CD4-positive, alpha-beta T cell treated with Interleukin-6 at 100 ng/mL for 8 hours (primary cell): Measurements from ENCODE around the gene RAPGEF6.
"Not testable (repeated sequence)": the region's sequence is repeated elsewhere in the genome, so short reads cannot be mapped to it uniquely, and the experiment has no call there.

ENCODE experiments used
- DNase-seq: peaks from one replicate; pipeline ENCODE4 v3.0.0-alpha.2; 2020; ENCODE audit warnings: mixed read lengths, low spot score

Gene RAPGEF6

GRCh38 chr5:131384616-131385214 lies 250.3 kb downstream of the RAPGEF6 start:
- DNase-seq: no peak

- no peak for DNase-seq
Observed at GRCh38 chr5:131384173-131384572, 250.9 kb downstream of the RAPGEF6 start.

DNA sequence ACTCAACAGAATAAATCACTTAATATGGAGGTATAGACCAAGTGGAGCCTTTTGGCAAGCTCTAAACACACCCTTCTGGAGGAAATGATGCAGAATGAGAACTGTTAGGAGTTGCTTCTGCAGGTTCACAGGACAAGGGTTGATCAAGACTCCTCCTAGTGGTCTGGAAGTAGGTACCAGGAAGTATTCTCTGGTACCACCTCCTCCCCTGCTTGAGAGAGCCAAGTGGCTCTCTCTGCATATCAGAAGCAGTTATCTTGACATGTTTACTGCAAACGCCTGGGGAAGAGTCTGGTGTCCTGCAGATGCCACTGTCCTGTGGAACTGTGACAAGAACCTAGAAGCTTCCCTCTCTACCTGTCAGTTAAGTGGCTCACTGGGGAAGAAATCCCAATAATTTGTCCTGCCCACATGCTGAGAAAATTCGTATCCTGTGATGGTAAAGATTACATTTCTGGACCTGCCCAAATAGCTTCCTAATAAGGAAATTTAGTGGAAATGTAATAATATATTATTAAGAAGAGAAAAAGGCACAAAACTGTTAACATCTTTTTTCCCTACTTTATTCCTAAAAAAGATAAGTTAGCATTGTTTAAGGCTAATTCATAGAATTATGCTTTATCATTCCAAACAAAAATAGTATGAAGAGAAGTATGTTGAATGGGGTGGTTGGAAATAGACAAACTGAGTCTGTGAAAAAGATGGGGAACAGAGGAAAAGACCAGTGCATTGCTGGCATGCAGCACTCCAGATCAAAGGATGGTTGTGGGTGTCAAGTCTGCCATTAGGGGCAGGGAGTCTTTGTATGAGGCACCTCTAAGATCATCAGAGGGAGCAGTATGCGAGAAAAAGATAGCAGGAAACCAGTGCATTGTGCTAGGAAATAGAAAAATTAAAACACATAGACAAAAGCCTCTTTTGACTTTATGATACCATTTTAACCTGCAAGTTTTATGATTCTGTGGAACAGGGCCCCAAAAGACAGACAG lies 252.3 kb downstream of the RAPGEF6 start:
- DNase-seq: peak; percentile 85

DNA sequence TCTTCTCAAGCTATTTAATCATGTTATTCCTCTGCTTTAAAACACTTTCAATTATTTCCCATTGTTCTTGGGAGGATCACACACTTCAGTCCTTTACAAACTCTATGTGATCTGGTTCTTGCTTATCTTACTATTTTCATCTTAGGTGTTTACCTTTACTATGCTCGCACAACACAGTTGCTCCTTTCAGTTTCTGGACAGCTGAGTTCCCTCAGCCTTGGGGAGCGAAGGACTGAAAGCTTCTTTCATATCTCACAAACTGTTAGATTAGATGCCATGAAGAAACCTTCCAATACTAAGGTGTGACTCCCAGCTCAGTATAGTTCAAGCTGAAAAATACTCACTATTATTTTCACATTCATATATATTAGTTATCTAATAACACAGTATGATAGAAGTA lies 253.3 kb downstream of the RAPGEF6 start:
- DNase-seq: no peak

- DNase-seq: no peak
Observed at GRCh38 chr5:131381021-131381420, 254.0 kb downstream of the RAPGEF6 start.

DNA sequence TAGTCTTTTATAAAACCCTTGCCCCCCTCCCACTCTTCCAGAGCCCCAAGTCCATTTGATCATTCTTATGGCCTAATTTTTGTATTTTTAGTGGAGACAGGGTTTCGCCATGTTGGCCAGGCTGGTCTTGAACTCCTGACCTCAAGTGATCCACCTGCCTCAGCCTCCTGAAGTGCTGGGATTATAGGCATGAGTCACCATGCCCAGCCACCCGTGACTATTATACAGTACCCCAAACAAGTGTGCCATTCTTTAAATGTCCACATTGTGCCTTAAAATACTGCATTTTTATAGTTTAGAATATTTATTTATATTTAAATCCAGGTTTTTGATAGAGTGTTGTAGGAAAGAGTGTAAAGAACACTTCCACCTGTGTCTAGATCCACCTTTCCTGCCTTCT lies 254.8 kb downstream of the RAPGEF6 start:
- DNase-seq: not testable (repeated sequence)

DNA sequence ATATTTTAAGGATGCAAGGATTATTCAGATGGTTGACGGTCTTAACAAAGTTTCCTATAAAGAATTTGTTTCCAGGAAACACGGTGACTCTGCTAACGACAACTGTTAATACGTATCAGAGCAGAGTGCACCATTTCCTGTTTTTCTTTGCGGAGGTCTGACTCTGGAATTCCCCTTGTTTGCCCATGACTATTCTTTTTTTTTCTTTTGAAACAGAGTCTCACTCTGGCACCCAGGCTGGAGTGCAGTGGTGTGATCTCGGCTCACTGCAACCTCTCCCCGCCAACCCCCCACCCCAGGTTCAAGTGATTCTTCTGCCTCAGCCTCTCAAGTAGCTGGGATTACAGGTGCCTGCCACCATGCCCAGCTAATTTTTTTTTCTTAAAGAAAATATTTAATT lies 255.3 kb downstream of the RAPGEF6 start:
- peak; percentile 83 for DNase-seq

DNA sequence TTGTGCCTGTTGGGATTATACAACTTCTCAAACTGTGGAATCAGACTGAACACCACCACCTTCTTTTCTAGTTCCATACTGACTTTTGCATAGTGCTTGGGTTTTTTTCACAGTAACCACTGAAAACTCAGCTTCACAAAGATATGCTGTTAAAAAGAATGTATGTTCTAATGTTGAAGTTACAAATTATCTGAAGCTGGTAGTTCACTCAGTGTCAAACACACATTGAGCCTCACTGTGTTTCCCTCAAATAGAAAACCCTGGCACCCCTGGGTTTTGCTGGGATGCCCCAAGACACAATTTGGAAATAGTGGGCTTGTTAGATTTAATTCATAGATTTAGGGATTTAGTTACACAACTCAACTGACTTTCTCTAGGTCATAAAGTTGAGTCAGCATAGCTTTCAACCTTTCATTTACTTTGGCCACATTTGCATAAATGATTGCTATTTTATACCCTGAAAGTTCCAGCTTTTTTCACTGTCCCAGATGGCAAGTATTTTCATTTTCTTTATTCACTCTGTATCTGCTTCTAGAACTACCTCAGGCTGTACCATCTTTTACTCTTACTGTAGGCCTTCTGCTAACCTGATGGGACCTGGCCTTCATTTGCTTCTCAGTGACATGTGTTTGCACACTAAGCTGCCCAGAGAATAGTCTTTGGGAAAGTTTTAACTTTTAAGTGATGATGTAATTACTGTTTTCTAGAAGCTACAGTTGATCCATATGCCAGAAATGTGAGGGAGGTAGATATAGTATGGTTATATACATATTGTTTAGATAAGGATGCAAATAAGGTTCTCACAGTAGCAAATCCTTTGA lies 256.1 kb downstream of the RAPGEF6 start:
- DNase-seq: no peak

DNA sequence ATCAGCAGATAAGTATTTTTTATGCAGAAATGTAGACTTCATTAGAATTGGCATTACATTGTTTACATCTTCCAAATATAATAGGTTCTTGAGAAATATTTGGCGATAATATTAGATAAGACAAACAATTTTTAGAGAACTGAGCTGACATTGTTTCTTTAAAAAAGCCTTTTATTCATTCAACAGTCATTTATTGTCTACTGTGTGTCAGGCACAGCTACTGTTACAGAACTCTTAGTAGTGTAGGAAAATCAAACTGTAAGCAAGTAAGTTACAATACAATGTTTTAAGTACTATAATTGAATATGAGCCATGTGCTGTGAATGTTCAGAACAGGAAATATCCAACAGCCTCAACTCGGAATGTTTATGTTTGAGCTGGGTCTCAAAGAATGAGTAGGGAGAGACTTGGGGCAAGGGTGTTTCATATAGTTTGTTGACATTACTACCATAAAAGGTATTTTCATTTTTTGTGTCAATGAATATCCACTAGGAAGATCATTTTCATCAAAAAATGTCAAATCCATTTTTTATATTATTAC lies 257.2 kb downstream of the RAPGEF6 start:
- DNase-seq: no peak

- DNase-seq: no peak
Observed at GRCh38 chr5:131377346-131377745, 257.7 kb downstream of the RAPGEF6 start.

- no peak for DNase-seq
Observed at GRCh38 chr5:131375351-131375750, 259.7 kb downstream of the RAPGEF6 start.
